K562 (cell line): ENCODE results near the gene RCOR3. TPM values are rescaled to one million over a fixed set of nuclear protein-coding genes. Genes with fewer than 3 reads are reported as not detected.

ENCODE experiments used
- ARID1B ChIP-seq: fragments of 450-650 bp; IDR thresholded peaks from 2 replicates; pipeline ENCODE4 v1.6.1; 2016; ENCODE audit warnings: antibody characterized with exemption, mild to moderate bottlenecking, inconsistent platforms
- ARNT ChIP-seq, 2 experiments: fragments of 450-650 bp; IDR thresholded peaks; 2 replicates each; pipeline ENCODE4 v1.6.1; 2016; ENCODE audit warnings: mild to moderate bottlenecking in 1 of 2
- CBFA2T2 ChIP-seq: fragments of 450-650 bp; conservative IDR thresholded peaks from 2 replicates; pipeline ENCODE4 v1.6.1; 2017; ENCODE audit warnings: mild to moderate bottlenecking
- CBFA2T3 ChIP-seq: fragments of 450-650 bp; IDR thresholded peaks from 2 replicates; pipeline ENCODE4 v1.6.1; 2017
- CBX3 ChIP-seq, 2 experiments: IDR thresholded peaks; 1 replicate in 1 of 2; 2 replicates in 1 of 2; pipeline ENCODE4 v1.6.1; 2012; ENCODE audit warnings: inconsistent platforms in 2 of 2, low read length in 2 of 2, borderline replicate concordance in 1 of 2, control low read depth in 1 of 2
- DPF2 ChIP-seq: fragments of 450-650 bp; IDR thresholded peaks from 2 replicates; pipeline ENCODE4 v1.6.1; 2016
- E2F6 ChIP-seq, 2 experiments: IDR thresholded peaks; 2 replicates each; pipeline ENCODE4 v1.6.1; 2011; ENCODE audit warnings: borderline replicate concordance in 1 of 2, control low read depth in 1 of 2, low read depth in 1 of 2, low read length in 1 of 2, mild to moderate bottlenecking in 1 of 2, mixed read lengths in 1 of 2, moderate library complexity in 1 of 2; ENCODE audit not compliant: insufficient read depth in 1 of 2, insufficient read length in 1 of 2, poor library complexity in 1 of 2, severe bottlenecking in 1 of 2; ENCODE audit errors: extremely low read depth in 1 of 2
- EP300 ChIP-seq: IDR thresholded peaks from 2 replicates; pipeline ENCODE4 v1.6.1; 2012; ENCODE audit warnings: low read length, improper control_type of control experiment
- ETV1 ChIP-seq: fragments of 450-650 bp; conservative IDR thresholded peaks from 2 replicates; pipeline ENCODE4 v1.6.1; 2016; ENCODE audit warnings: missing genetic modification characterization, control low read depth, low read depth, missing compliant biosample characterization
- GATAD2B ChIP-seq: fragments of 450-650 bp; IDR thresholded peaks from 2 replicates; pipeline ENCODE4 v1.6.1; 2017; ENCODE audit warnings: mild to moderate bottlenecking, borderline replicate concordance
- HDAC1 ChIP-seq, 2 experiments: fragments of 450-650 bp; IDR thresholded peaks; 2 replicates each; pipeline ENCODE4 v1.6.1; 2016 to 2017; ENCODE audit warnings: inconsistent platforms in 1 of 2, mild to moderate bottlenecking in 1 of 2, moderate library complexity in 1 of 2
- JUNB ChIP-seq: fragments of 450-650 bp; formaldehyde crosslinking; conservative IDR thresholded peaks from 2 replicates; pipeline ENCODE4 v1.4.0; 2020; ENCODE audit warnings: mild to moderate bottlenecking
- LEF1 ChIP-seq: fragments of 450-650 bp; IDR thresholded peaks from 2 replicates; pipeline ENCODE4 v1.6.1; 2016; ENCODE audit warnings: mild to moderate bottlenecking
- MCM3 ChIP-seq: fragments of 450-650 bp; IDR thresholded peaks from 2 replicates; pipeline ENCODE4 v1.6.1; 2016
- MEF2A ChIP-seq: IDR thresholded peaks from 2 replicates; pipeline ENCODE4 v1.6.1; 2011; ENCODE audit warnings: low read depth, mild to moderate bottlenecking, low read length, moderate library complexity; ENCODE audit not compliant: control insufficient read depth
- NBN ChIP-seq: fragments of 450-650 bp; IDR thresholded peaks from 2 replicates; pipeline ENCODE4 v1.6.1; 2016; ENCODE audit warnings: low read depth, mild to moderate bottlenecking
- POLR2H ChIP-seq: IDR thresholded peaks from 2 replicates; pipeline ENCODE4 v1.6.1; 2016; ENCODE audit warnings: missing genetic modification characterization, low read depth, mild to moderate bottlenecking, control low read depth, missing compliant biosample characterization, moderate library complexity
- PRDM10 ChIP-seq: fragments of 450-650 bp; IDR thresholded peaks from 2 replicates; pipeline ENCODE4 v1.6.1; 2018; ENCODE audit not compliant: partially characterized antibody
- SMAD4 ChIP-seq: fragments of 250-450 bp; sonication (Bioruptor Pico); conservative IDR thresholded peaks from 2 replicates; pipeline ENCODE4 v1.8.0; 2021; ENCODE audit warnings: inconsistent platforms, mild to moderate bottlenecking, moderate library complexity
- SP1 ChIP-seq: sonication (generic); formaldehyde crosslinking; IDR thresholded peaks from 2 replicates; pipeline ENCODE4 v1.8.1; 2022; ENCODE audit warnings: mild to moderate bottlenecking, missing genetic modification reagents
- TBL1XR1 ChIP-seq, 2 experiments: IDR thresholded peaks; 2 replicates each; pipeline ENCODE4 v1.6.1; 2012; ENCODE audit warnings: improper control_type of control experiment in 2 of 2, low read length in 2 of 2, mild to moderate bottlenecking in 1 of 2
- TEAD4 ChIP-seq, 2 experiments: sonication (generic) in 1 of 2; formaldehyde crosslinking in 1 of 2; IDR thresholded peaks; 2 replicates each; pipeline versions ENCODE4 v1.6.1 to v1.8.0; 2012 to 2022; ENCODE audit warnings: borderline replicate concordance in 1 of 2, inconsistent platforms in 1 of 2, low read length in 1 of 2, mild to moderate bottlenecking in 1 of 2, missing genetic modification reagents in 1 of 2
- ZBTB7A ChIP-seq: IDR thresholded peaks from 2 replicates; pipeline ENCODE4 v1.6.1; 2011; ENCODE audit warnings: low read depth, mild to moderate bottlenecking, low read length, moderate library complexity, borderline replicate concordance; ENCODE audit not compliant: control insufficient read depth
- ZNF212 ChIP-seq: fragments of 450-650 bp; formaldehyde crosslinking; IDR thresholded peaks from 2 replicates; pipeline ENCODE4 v1.4.0; 2020; ENCODE audit warnings: mild to moderate bottlenecking
- ZNF316 ChIP-seq: fragments of 450-650 bp; IDR thresholded peaks from 2 replicates; pipeline ENCODE4 v1.6.1; 2016
- polyA plus RNA-seq, 8 experiments: library from polyadenylated mRNA; depleted of rRNA in 4 of 8; stranded (reverse) in 5 of 8; unstranded in 3 of 8; fragments of >200 nt; fragmentation: Nextera tagmentation in 2 of 8; fragmentation: Illumina TruSeq in 1 of 8; extraction: Ambion mirVana in 2 of 8; extraction: Trizol in 1 of 8; gene quantifications; 2 replicates each; pipeline versions ENCODE4 v1.2.1 to v1.2.3, GENCODE V29; 2011 to 2014; ENCODE audit warnings: inconsistent platforms in 1 of 8, missing spikeins in 1 of 8
- total RNA-seq, 7 experiments: library from RNA; depleted of rRNA in 6 of 7; stranded (reverse); fragments of >200 nt in 6 of 7; fragmentation: Illumina TruSeq in 2 of 7; extraction: Trizol in 2 of 7; gene quantifications; 2 replicates each; pipeline versions ENCODE4 v1.2.1 to v1.2.3, GENCODE V29; 2011 to 2021; ENCODE audit warnings: low replicate concordance in 1 of 7
- TF ChIP-seq, protein P1 (sequence below): fragments of 250-450 bp; sonication (Bioruptor Pico); IDR thresholded peaks from 2 replicates; pipeline ENCODE4 v1.6.1; 2021; ENCODE audit warnings: mild to moderate bottlenecking

The RCOR3 gene
- total and polyA plus RNA-seq, 9 of the 15 experiments (the other 6 are each of a cell fraction or from before 2014, with no cell fraction given): 9.7 to 42.7 (median 29.5) TPM

DNA sequence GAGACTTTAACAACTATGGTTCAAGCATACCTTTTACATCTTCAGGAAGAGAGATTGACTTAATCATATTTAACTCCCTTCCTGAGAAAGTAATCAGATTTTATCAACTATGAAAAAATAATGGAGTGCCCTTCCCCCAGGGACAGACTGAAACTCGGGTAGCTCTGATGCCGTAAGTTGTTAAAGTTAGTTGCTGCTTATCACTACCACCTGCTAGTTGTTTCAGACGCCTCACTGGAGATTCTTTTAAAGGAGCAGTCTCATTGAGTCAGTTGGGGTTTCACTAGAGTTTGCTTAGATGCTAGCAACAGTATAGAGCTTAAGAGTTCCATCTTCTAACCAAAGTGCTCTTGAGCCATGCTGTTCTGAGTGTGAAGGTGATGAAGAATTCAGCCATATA lies 50.5 kb downstream of the RCOR3 start (continued):
- TF ChIP-seq PRDM10 (no peak), ARID1B (peak; percentile 73), ARNT (IDR thresholded peaks at IDR 0.05) (0 out of 4 replicates have a peak, but pooled peaks have one; percentile 13 to 38), JUNB (CRISPR knock-in tag) (no peak), MCM3 (no peak), E2F6 (IDR thresholded peaks at IDR 0.05; ENCODE audit: borderline replicate concordance in 1 of 2, extremely low read depth in 1 of 2, insufficient read depth in 1 of 2, insufficient read length in 1 of 2, low read depth in 1 of 2, low read length in 1 of 2, poor library complexity in 1 of 2, severe bottlenecking in 1 of 2) (no peak), SMAD4 (0 out of 2 replicates have a peak, but pooled peaks have one; percentile 25), CBFA2T2 (peak; percentile 51), LEF1 (peak; percentile 27; the same call in 1 of the 2 replicates), MEF2A (peak; percentile 62; the same call in 1 of the 2 replicates), DPF2 (peak; percentile 75), GATAD2B (no peak), ETV1 (tag) (0 out of 2 replicates have a peak, but pooled peaks have one; percentile 24), CBX3 (IDR thresholded peaks at IDR 0.05; ENCODE audit: borderline replicate concordance in 1 of 2, low read length in 2 of 2) (peak in 1 of 2 experiments; percentile 84; a peak in 1 of 3 replicates), ZNF316 (peak; percentile 38), ZBTB7A (no peak), NBN (0 out of 2 replicates have a peak, but pooled peaks have one; percentile 18), EP300 (peak; percentile 47; the same call in 1 of the 2 replicates), POLR2H (tag) (no peak), SP1 (CRISPR knock-in tag) (0 out of 2 replicates have a peak, but pooled peaks have one; percentile 33), TEAD4 (IDR thresholded peaks at IDR 0.05; ENCODE audit: low read length) (peak; percentile 46), TEAD4 (CRISPR knock-in tag; IDR thresholded peaks at IDR 0.05; ENCODE audit: borderline replicate concordance) (no peak), TBL1XR1 (IDR thresholded peaks at IDR 0.05; ENCODE audit: low read length in 2 of 2) (peak in 1 of 2 experiments; percentile 71; a peak in 1 of 4 replicates), HDAC1 (IDR thresholded peaks at IDR 0.05) (peak in 1 of 2 experiments; percentile 32; a peak in 1 of 4 replicates), CBFA2T3 (peak; percentile 76), ZNF212 (no peak)
- TF ChIP-seq, protein P1, sequence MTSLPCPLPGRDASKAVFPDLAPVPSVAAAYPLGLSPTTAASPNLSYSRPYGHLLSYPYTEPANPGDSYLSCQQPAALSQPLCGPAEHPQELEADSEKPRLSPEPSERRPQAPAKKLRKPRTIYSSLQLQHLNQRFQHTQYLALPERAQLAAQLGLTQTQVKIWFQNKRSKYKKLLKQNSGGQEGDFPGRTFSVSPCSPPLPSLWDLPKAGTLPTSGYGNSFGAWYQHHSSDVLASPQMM (CRISPR knock-in tag): no peak
